GM21367 (cell line): ENCODE measurements around the gene SNRNP27.
"Not testable (repeated sequence)": the region's sequence is repeated elsewhere in the genome, so short reads cannot be mapped to it uniquely, and the experiment has no call there.

Source experiments
- ATAC-seq: cut with Tn5 transposase; IDR thresholded peaks from one replicate; pipeline ENCODE4 v1.9.1; 2021; ENCODE audit not compliant: unreplicated experiment

SNRNP27 gene

DNA sequence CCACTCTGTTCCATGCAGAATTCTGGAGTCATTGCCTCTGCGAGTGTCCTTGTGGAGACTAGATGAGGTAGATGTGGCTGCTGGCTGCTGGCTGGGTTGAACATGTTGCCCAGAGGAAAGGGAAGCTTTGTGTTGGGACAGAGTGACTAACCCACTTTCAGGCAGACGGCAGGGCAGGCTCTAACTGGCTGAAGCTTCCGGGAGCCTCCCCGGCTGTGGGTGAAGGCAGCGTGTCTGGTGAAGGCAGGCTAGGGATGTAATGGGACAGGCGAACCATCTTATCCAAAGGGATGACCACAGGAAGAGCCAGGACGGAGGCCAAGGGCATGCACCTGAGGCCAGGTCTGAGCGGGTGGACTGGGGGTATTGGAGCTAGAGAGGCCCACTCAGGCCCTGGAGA is 51.7 kb downstream of the SNRNP27 start:
- no peak for ATAC-seq

DNA sequence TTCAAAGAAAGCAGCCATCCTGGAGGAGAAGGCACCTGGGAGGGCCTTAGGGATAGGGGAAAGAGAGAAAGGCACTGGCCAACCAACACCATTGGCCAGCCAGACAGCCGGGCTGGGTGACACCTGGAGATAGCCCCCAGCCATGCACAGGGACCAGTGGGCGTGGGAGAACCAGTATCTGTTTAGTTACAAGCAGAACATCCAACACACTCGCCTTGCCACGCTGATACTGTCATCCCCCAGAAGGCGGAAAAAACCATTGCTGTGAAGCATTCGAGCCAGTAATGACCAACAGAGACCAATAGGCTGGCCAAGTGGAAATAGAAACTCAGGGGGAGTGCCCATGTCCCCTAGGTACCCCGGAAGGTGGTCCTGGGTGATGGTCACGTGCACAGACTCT is 52.2 kb downstream of the SNRNP27 start:
- no peak for ATAC-seq

DNA sequence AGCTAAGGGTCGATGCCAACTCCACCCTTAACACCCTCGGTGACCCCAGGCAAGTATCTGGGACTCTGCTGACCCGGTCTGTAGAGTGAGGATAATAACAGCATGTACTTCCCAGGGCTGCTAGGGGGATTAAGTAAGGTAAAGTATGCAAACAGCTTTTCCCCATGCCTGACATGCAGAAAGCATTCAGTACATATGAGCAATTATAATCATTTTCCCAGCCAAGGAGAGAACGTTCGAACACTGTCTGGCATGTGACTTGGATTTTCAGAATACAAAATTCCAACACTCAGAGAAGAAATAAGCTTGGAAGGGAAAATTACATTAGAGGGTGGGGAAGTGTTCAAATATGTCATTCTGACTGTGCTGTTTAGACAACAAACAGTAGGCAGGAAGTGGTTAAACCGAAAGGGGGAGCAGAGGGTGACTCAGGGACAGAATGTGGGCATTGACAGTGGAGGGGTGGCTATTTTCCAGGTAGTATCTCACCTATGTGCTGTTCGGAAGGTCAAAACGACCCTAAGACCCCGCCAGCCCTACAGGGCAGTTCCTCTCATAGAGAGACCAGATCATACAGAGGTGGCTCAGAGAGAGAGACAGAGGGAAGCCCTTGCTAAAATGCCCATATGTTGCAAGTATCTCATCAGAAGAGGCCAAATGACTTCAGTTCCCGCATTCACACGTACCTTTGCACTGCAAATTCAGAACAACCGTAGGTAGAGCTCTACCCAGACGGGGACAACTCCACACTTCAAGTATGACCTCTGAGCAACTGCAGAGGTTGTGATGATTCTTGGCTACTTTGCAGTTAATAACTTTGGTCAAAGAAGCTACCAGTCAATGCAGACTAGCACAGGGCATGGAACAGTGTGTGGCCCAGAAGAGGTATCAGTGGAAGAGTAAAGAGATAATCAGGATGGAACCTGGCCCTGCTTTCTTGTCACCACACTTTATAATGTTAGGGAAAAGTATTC is 52.9 kb downstream of the SNRNP27 start:
- no peak for ATAC-seq

DNA sequence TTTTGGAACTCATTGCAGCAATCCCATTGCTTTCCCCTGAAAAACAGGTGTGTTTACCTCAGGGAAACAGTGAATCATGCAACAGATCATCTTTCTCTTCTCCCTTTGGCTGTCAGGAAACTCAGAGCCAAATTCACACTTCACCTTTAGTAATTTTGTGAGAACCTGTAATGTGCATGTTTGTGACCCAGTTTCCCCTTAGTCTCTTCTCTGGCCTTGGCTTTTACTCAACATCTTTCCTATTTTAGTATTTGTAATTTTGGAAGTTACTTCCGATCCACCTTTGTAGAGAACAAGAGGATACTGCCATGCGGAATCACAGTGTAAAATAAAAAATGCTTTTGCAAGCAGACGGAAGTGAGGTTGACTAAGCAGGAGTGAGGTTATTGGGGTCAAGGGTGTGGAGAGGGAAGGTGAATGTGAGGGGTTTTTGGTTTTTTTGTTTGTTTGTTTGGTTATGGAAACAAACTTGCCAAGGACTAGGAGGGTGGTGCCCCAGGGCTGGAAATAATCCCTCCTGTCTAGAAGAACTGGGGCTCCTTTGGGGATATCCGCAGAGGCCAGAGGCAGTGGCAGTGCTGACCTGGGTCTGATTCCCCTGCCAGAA is 53.7 kb downstream of the SNRNP27 start:
- no peak for ATAC-seq

DNA sequence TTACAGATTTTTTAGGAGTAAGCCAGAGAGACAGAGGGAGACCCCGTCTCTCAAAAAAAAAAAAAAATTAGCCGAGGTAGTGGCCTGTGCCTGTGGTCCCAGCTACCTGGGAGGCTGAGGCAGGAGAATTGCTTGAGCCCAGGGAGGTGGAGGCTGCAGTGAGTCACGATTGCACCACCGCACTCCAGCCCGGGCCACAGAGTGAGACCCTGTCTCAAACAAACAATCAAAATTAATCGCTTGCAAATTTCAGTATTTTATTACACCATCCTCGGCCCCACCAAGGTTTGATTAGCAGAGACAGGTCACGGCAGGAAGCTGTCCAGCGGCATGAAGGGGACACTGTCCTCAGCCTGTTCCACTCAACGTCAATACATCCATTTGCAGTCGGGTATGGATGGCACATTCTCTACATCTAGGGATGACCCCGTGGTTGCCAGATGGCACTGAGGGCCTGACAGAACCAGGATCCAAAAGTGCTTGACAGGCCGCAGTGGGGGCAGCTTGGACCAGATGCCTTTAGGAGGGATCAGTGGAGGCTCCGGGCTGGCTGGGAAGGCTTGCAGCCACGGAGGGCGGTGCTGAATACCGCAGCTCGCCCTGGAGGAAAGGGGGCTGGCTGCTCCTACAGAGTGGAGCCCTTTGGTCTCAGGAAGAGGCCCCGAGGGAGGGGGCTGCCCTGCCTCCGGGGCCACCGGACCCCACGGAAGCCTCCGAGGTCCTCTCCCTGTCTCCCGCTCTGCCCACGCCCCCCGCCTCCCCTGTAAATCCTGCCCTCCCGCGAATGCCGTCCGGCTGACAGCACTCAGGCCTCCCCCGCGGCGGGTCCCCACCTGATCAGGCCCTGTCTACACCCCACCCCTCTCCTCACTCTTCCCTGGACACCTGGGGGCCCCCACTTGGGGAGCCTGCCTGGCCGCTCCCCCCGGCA is 54.5 kb downstream of the SNRNP27 start:
- ATAC-seq: no peak

DNA sequence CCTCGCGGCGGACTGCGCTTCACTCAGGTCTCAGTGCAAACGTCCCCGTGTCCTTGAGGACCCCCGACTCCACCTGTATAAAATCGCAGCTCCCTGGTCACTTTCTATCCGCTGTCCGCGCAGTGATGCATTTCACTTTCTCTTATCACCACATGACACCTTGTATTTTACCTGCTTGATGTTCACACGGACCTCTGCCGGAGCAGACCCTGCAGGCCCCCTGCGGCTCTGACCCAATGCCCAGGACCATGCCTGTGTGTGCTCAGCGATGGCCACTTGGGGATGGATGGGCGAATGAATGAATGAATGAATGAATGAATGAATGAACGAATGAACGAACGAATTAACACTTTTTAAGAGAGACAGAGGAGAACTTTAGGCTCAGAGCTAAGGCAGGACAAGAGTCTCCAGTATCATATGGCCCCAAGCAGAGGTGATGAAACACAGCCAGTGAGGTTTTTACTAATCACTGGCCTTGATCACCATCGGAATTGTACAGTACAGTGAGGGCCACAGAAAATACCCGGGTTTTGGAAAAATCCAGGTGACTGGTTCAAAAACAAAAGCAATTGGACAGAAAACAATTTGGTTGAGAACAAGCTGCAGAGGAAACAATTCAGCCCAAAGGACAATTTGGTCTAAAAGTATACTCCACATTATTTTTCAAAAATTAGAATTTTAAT is 55.3 kb downstream of the SNRNP27 start:
- no peak for ATAC-seq

DNA sequence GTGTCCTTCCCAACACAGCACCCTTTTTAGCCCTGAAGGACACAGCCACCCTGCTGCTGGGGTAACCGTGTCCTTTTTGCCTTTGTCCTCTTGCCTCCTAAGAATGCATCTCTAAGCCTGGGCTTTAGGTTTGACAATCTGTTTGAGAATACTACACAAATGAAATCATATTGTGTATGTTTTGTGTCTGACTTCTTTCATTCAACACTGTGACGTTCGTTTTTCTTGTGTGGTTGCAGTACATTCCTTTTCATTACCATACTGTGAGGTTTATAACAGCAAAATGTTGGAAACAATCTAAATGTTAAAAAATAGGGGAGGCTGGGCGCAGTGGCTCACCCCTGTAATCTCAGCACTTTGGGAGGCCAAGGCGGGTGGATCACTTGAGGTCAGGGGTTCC is 56.5 kb downstream of the SNRNP27 start:
- ATAC-seq: no peak

DNA sequence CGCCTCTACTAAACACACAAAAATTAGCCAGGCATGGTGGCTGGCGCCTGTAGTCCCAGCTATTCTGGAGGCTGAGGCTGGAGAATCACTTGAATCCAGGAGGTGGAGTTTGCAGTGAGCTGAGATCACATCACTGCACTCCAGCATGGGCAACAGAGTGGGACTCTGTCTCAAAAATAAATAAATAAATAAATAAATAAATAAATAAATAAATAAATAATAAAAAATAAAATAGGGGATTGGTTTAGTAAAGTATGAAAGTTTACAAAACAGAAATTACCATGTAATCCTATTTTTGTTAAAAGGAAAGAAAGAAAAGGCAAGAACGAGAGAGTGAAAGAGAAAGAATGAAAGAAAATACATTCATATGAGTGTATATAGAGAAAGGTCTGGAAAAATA is 56.9 kb downstream of the SNRNP27 start:
- not testable (repeated sequence) for ATAC-seq

DNA sequence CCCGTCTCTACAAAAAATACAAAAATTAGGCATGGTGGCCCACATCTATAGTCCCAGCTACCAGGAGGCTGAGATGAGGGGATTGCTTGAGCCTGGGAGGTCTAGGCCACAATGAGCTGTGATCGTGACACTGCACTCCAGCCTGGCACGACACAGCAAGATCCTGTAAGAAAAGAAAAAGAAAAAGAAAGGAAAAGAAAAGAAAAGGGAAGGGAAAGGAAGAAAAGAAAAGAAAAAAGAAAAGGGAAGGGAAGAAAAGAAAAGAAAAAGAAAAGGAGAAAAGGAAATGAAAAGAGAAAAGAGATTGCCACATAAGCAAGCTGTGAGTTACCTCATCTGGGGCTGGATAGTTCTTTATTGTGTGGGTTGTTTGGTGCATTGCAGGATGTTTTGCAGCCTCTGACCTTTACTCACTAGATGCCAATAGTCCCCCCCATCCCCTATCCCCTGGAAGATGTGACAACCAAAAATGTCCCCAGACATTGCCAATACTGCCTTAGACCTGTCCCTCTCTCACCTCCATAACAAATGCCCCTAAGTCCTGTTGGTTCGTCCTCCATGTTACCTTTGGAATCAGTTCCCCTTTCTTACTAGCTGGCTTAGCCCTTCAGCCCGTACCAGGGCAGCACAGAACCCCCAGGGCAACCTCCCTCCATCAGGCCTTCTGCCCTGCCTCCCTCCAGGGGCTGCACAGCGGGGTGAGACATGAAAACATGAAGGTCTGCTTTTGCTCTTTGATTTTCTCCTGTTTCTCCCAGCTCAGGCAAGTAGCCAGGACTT is 58.8 kb downstream of the SNRNP27 start:
- no peak for ATAC-seq

DNA sequence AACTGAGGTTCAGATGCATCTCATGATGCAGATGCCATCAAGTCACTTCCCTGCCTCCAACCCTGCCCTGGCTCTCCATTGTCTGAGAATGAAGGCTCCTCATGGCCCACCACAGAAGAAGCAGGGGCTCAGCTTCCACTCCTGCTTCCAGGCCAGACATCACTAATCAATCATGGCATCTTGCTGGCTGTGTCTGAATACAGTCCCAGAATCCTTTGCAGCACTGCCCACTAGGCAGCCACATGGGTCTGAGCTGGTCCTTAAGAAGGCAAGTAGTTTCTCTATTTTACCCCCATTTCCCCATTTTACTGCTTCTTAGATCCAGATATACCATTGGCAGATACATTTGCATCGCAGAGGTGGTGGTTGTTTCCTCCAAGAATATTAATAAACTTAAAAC is 60.3 kb downstream of the SNRNP27 start:
- no peak for ATAC-seq
